Neural progenitor cell (in vitro differentiated cells): Measurements from ENCODE around the gene KIF26B.

ENCODE experiments used
- CTCF ChIP-seq: fragments of 200-600 bp; sonication (generic); IDR thresholded peaks from 2 replicates; pipeline ENCODE4 v1.5.1; 2017; ENCODE audit warnings: antibody characterized with exemption, mild to moderate bottlenecking
- EZH2phosphoT487 ChIP-seq: fragments of 200-600 bp; sonication (generic); IDR thresholded peaks from 2 replicates; pipeline ENCODE4 v1.6.1; 2017; ENCODE audit warnings: antibody characterized with exemption

- TF ChIP-seq CTCF: no peak
- no peak for TF ChIP-seq EZH2phosphoT487
Measured at GRCh38 chr1:245751116-245751515, 596.3 kb downstream of the KIF26B start.
